Kidney capillary endothelial cell (primary cell): ENCODE measurements around the gene LPA.
"Not testable (repeated sequence)": the region's sequence is repeated elsewhere in the genome, so short reads cannot be mapped to it uniquely, and the experiment has no call there.

Source experiments
- DNase-seq: peaks from one replicate; pipeline ENCODE4 v3.0.0-alpha.2; 2018; ENCODE audit warnings: low spot score

Gene LPA, protein sequence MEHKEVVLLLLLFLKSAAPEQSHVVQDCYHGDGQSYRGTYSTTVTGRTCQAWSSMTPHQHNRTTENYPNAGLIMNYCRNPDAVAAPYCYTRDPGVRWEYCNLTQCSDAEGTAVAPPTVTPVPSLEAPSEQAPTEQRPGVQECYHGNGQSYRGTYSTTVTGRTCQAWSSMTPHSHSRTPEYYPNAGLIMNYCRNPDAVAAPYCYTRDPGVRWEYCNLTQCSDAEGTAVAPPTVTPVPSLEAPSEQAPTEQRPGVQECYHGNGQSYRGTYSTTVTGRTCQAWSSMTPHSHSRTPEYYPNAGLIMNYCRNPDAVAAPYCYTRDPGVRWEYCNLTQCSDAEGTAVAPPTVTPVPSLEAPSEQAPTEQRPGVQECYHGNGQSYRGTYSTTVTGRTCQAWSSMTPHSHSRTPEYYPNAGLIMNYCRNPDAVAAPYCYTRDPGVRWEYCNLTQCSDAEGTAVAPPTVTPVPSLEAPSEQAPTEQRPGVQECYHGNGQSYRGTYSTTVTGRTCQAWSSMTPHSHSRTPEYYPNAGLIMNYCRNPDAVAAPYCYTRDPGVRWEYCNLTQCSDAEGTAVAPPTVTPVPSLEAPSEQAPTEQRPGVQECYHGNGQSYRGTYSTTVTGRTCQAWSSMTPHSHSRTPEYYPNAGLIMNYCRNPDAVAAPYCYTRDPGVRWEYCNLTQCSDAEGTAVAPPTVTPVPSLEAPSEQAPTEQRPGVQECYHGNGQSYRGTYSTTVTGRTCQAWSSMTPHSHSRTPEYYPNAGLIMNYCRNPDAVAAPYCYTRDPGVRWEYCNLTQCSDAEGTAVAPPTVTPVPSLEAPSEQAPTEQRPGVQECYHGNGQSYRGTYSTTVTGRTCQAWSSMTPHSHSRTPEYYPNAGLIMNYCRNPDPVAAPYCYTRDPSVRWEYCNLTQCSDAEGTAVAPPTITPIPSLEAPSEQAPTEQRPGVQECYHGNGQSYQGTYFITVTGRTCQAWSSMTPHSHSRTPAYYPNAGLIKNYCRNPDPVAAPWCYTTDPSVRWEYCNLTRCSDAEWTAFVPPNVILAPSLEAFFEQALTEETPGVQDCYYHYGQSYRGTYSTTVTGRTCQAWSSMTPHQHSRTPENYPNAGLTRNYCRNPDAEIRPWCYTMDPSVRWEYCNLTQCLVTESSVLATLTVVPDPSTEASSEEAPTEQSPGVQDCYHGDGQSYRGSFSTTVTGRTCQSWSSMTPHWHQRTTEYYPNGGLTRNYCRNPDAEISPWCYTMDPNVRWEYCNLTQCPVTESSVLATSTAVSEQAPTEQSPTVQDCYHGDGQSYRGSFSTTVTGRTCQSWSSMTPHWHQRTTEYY (N-terminal part only)

GRCh38 chr6:160664198-160664597 is at the start of gene LPA:
Gene LPA, minus strand, starts transcription at chr6:160664275. Its CDS starts 61 bp downstream, at chr6:160664214.
- DNase-seq, result not testable (repeated sequence)

- DNase-seq, result not testable (repeated sequence)
These were observed 44.9 kb upstream of the LPA start for GRCh38 chr6:160708993-160709392.

DNA sequence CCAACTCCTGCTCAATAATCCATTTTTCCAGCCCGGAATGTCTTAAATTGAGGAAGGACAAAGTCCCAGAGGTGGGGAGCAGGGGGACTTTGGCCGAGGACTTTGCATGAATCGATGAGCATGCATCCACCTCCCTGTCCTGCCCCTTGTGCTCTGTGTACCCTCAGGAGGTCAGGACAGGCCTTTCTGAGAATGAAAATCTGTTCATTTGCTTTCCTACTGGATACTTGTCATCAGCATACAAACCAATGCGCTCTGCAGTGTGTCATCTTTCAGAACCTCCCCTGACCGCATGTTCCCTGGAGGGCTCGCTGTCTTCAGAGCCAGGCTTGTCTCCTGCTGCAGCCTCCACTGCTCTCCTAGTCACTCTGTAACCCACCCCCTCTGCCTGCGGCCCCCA is 40.6 kb upstream of the LPA start:
- DNase-seq, result not testable (repeated sequence)

DNA sequence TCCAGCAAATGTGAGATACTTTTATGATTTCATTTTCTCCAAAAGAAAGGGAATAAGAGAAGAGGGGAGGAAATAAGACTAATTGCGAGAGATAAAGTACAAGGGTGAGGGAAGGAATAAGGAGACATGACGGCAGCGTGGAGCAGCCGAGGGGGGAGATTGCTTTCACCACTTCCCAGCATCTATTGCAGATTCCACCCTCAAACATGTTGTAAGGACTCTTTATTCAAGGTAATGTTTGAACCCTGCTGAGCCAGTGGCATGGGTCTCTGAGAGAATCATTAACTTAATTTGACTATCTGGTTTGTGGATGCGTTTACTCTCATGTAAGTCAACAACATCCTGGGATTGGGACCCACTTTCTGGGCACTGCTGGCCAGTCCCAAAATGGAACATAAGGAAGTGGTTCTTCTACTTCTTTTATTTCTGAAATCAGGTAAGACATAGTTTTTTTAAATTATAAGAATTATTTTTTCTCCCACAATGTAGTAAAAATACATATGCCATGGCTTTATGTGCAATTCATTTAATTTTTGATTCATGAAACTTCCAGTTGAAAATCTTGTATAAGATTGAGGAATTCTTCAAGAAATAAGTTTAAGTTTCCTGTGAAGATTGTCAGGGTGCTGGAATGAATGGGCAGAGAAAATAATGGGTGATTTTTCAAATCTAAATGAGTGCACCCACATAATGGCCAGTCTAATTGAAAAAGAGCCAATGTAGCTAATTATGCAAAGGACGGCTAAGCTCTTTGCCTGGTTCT is 38.0 kb upstream of the LPA start, which contains the start of gene PLG:
PLG (plus strand) TSS at position 327 of the 763 bp plus-strand sequence; CDS start at position 388, 61 bp downstream.
- not testable (repeated sequence) for DNase-seq

DNA sequence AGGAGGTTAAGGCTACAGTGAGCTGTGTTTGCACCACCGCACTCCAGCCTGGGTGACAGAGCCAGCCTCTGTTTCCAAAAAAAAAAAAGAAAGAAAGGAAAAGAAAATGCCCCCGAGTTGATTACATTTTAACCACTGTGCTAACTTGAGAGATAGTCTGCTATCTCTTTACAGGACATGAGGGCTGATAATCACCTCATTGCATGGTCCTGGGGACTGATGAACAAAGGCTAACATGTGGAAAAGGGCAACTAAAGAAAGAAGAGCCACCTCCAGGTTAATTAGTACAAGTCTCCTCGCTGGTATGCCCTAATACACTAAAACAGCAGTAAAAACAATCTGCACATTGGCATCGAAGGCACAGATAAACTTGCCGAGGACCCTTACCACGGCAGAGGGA is 33.8 kb upstream of the LPA start:
- no peak for DNase-seq

- DNase-seq, result not testable (repeated sequence)
These were observed 32.8 kb upstream of the LPA start for GRCh38 chr6:160696884-160697283.

- DNase-seq, result not testable (repeated sequence)
These were observed 31.5 kb upstream of the LPA start for GRCh38 chr6:160695622-160696021.

- DNase-seq, result not testable (repeated sequence)
These were observed 30.9 kb upstream of the LPA start for GRCh38 chr6:160695025-160695424.

- no peak for DNase-seq
These were observed 28.4 kb upstream of the LPA start for GRCh38 chr6:160692369-160692959.

GRCh38 chr6:160691617-160692016 is 27.5 kb upstream of the LPA start:
- no peak for DNase-seq

DNA sequence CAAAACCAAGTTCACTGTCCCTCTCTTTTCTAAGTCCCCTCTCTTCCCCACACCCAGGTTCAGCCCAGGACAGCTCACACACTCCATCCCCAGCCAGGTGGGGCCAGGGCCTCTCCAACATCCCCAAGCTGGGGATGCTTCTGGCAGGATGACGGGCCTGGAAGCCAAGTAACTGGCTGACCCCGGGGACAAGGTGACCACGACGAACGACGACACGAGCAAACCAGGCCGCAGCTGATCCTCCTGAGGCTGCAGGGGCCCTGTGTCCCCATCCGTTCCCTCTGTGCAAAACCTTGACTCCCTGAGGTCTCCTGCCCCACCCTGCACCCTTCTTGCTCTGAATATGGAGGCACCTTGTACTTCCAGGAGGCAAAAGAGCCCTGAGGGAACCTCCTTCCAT is 26.4 kb upstream of the LPA start:
- DNase-seq, result no peak

DNA sequence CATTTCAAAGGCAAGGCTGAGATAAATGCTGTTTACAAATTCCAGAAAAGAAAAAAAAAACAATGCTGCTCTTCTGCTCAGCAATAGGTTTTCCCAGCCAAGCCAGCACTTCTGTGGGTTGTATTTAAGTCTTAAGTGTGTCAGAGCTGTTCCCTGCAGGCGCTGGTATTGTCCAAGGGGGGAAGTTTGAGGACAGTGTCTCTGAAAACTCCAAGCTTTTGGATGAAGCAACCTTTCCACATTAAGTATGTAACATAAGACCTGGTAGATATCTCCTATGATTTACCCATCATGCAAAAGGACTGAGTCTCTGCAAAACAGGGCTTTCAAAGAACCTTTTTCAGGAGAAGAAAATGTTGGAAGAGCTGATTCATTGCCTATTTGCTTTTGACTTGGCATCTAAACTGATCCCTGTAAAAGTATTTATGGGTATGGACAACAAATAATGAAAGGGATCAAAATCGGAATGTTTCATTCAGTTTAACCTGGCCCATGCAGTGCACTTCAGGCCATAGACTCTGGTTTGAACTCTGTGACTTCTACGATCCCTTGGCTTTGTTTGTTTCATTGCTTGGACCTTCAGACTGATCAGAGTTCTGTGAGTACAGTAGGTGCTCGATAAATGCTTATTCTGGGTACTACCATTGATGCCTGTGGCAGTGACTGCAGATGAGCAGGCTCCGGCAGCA is 21.8 kb upstream of the LPA start:
- no peak for DNase-seq

GRCh38 chr6:160685101-160685761 is 21.2 kb upstream of the LPA start:
- DNase-seq, result not testable (repeated sequence)

GRCh38 chr6:160679402-160679769 is 15.3 kb upstream of the LPA start:
- no peak for DNase-seq

DNA sequence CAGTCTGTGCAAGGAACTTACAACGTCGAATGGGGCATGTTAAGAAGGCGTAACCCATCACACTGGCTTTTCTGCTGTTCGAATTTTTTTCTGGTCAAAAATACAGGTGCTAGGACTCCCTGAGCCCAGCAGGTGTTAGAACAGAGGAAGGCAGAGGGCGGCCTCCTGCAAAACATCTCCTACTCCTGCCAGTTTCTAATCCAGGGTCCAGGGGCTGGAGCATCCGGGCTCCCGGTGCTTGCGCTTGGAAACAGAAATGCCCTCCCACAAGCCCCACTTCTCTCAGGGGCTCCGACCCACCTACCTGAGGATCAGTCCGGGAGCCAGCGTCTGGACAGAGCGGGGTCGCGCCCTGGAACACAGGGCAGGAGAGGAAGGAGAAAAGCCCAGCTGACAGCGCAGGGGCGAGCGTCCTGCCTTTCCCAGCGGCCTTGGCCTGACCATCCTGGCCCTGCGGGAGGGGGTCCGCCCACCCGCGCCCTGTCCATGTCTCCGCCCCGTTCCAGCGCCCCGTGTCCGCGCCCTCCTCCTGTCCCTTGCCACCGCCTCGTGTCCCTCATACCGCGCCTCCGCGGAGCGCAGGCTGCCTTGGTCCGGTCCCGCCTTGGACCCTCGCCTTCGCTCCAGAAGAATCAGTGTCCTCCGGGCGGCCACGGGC is 14.8 kb upstream of the LPA start:
- no peak for DNase-seq

DNA sequence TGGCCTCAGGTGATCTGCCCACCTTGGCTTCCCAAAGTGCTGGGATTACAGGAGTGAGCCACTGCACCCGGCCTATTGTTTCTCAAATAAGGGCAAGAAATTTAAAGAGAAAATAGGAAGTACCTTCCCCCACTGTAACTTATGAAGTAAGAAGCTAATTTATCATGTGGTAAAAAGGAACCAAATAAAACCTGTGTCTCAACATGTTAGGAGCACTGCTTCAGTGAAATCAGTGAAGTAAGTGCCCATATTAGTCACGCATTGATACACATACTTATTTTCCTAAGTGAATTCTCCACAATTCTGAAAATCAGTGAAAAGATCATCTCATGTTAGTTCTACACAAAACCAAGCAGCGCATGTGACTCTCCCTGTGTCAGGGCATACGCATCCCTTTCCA is 14.2 kb upstream of the LPA start:
- DNase-seq, result no peak

DNA sequence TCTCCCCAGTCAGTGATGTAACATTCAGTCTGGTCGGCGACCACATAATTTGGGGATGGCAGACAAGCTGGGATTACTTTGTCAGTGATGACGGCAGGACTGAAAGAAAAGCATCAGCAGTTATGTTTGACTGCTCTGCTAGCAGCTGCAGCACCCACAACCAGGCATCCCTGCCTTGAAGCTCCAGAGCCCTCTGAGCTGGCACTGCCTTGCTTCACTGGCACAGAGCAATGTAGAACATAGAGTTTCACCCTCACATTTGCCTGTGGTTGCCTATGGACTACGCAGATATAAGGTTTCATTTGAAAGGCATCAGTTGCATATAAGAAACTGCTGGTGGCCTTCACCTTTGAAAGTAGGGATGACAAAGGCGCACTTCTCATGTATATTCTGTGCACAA is 12.3 kb upstream of the LPA start:
- DNase-seq, result not testable (repeated sequence)

- no peak for DNase-seq
These were observed 4.5 kb upstream of the LPA start for GRCh38 chr6:160668589-160668988.
